Breast epithelium (tissue), 4 donors: Measurements from ENCODE around the gene ADARB2. TPM values are rescaled to one million over a fixed set of nuclear protein-coding genes. Genes with fewer than 3 reads are reported as not detected.

Experiments
- DNase-seq, 2 donors: peaks; one replicate each; pipeline ENCODE4 v3.0.0-alpha.2; 2019; ENCODE audit warnings: low spot score in 2 of 2
- H3K27ac ChIP-seq, 2 donors: fragments of 200-600 bp; sonication (generic) in 1 of 2; one replicate each; pipeline ENCODE4 v1.5.1; 2016 to 2019; ENCODE audit warnings: mild to moderate bottlenecking in 1 of 2
- H3K27me3 ChIP-seq, 2 donors: fragments of 200-600 bp; sonication (generic) in 1 of 2; one replicate each; pipeline versions ENCODE4 v1.5.1 to v1.6.0; 2017 to 2019; ENCODE audit warnings: control low read depth in 1 of 2, mild to moderate bottlenecking in 1 of 2
- H3K36me3 ChIP-seq: fragments of 200-600 bp; one replicate; pipeline ENCODE4 v1.5.1; 2019
- H3K4me1 ChIP-seq, 2 donors: fragments of 200-600 bp; sonication (generic); one replicate each; pipeline ENCODE4 v1.5.1; 2016 to 2019; ENCODE audit warnings: control low read depth in 1 of 2
- H3K4me3 ChIP-seq, 3 donors: fragments of 200-600 bp; sonication (generic); 1 replicate in 2 of 3; 2 replicates in 1 of 3; pipeline ENCODE4 v1.5.1; 2016 to 2019; ENCODE audit warnings: mild to moderate bottlenecking in 3 of 3, moderate library complexity in 2 of 3
- H3K9me3 ChIP-seq, 2 donors: fragments of 200-600 bp; sonication (generic) in 1 of 2; one replicate each; pipeline ENCODE4 v1.5.1; 2016 to 2019; ENCODE audit warnings: control low read depth in 1 of 2
- CTCF ChIP-seq, 3 donors: fragments of 450-650 bp; IDR thresholded peaks; one replicate each; pipeline ENCODE4 v1.5.1; 2016 to 2017; ENCODE audit warnings: antibody characterized with exemption in 3 of 3, mild to moderate bottlenecking in 3 of 3, moderate library complexity in 3 of 3
- POLR2A ChIP-seq: fragments of 450-650 bp; IDR thresholded peaks from one replicate; pipeline ENCODE4 v1.6.1; 2016; ENCODE audit warnings: antibody characterized with exemption, mild to moderate bottlenecking, moderate library complexity
- POLR2AphosphoS5 ChIP-seq, 3 donors: sonication (generic); formaldehyde crosslinking; IDR thresholded peaks; one replicate each; pipeline ENCODE4 v1.6.1; 2017; ENCODE audit warnings: antibody characterized with exemption in 3 of 3
- intact Hi-C: fragments of 100-400 bp; cut with DNase I; formaldehyde crosslinking; loops from one replicate; pipeline ENCODE4 v1.15.1; 2023; ENCODE audit warnings: low total_unique reads
- total RNA-seq, 3 donors: library from RNA; depleted of rRNA; stranded (reverse); fragments of >200 nt; gene quantifications; one replicate each; pipeline ENCODE4 v1.1.0, GENCODE V29; 2016

ADARB2 gene
- total RNA-seq, 3 donors from 2014 or later = 0.32 to 3.9 (median 2.0) TPM

DNA sequence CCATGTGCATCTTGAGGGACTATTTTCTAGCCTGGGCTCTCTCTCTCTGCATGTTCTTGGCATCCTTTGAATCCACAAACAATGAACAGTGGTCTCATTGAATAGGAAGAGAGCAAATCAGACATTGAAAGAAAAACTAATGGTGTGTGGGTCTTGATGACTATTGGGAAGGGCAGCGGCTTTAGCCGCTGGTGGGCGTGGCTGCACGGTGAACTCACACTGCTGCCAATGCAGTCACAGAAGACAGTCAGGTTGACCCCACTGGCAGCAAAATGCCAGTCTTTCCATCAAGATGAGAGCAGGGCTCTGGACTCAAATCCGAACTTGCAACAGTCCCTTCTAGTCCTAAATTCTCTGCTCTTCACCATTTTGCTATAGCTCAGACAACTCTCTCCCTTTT, 91.0 kb downstream of the ADARB2 start:
- Histone ChIP-seq H3K9me3 (no peaks in the 10 kb centered on the region), H3K36me3 (no peaks in the 10 kb centered on the region), H3K27me3 (peaks cover 0 to 42% of the 10 kb centered on the region in 2 donors), H3K4me1 (no peaks in the 10 kb centered on the region), H3K4me3 (no peak overlapping the region), H3K27ac (no peak overlapping the region)
- TF ChIP-seq CTCF (IDR thresholded peaks at IDR 0.05) (no peak), POLR2AphosphoS5 (IDR thresholded peaks at IDR 0.05) (no peak), POLR2A (no peak)
- intact Hi-C loops = no loop called here
- DNase-seq = no peak

DNA sequence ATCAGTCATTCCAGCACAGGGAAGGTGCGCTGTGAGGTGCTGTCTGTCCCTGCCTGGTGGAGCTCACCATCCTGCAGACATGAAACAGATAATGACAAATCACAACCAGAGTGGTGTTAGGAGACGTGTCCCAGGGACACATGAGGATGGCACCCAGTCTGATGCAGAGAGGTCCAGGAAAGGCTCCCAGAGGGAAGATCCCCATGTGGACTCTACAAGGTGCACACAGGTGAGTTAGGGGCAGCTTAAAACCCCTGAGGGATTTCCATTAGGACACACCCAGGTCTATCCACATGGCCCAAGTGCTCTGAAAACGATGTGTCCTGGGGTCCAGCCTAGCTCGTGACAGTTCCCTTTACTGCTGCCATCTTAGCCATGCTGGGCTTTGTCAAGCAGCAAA, 91.4 kb downstream of the ADARB2 start:
- intact Hi-C loops = no loop called here
- TF ChIP-seq POLR2AphosphoS5 (IDR thresholded peaks at IDR 0.05) = no peak
- TF ChIP-seq CTCF (IDR thresholded peaks at IDR 0.05) = no peak
- TF ChIP-seq POLR2A = no peak
- DNase-seq = no peak
- Histone ChIP-seq H3K27me3 (peaks cover 0 to 42% of the 10 kb centered on the region in 2 donors), H3K9me3 (no peaks in the 10 kb centered on the region), H3K36me3 (no peaks in the 10 kb centered on the region), H3K4me1 (no peaks in the 10 kb centered on the region), H3K4me3 (no peak overlapping the region), H3K27ac (no peak overlapping the region)

- intact Hi-C loops = no loop called here
- no peaks in the 10 kb centered on the region for H3K4me1 ChIP-seq
- no peak overlapping the region for H3K4me3 ChIP-seq
- TF ChIP-seq POLR2AphosphoS5 (IDR thresholded peaks at IDR 0.05) (no peak), POLR2A (no peak), CTCF (IDR thresholded peaks at IDR 0.05) (no peak)
- H3K27me3 ChIP-seq = peaks cover 0 to 35% of the 10 kb centered on the region in 2 donors
- H3K36me3 ChIP-seq = no peaks in the 10 kb centered on the region
- DNase-seq = peak in 1 of 2 donors; percentile 20
- H3K9me3 ChIP-seq = no peaks in the 10 kb centered on the region
- H3K27ac ChIP-seq = no peak overlapping the region
Measured at GRCh38 chr10:1644191-1644711, 93.1 kb downstream of the ADARB2 start.

GRCh38 chr10:1643908-1644179, 93.5 kb downstream of the ADARB2 start:
- no peak for DNase-seq
- TF ChIP-seq POLR2AphosphoS5 (IDR thresholded peaks at IDR 0.05) = no peak
- no peak for TF ChIP-seq POLR2A
- no peak for TF ChIP-seq CTCF (IDR thresholded peaks at IDR 0.05)
- H3K27me3 ChIP-seq = peaks cover 0 to 35% of the 10 kb centered on the region in 2 donors

GRCh38 chr10:1643161-1643907, 94.0 kb downstream of the ADARB2 start:
- DNase-seq = peak in 1 of 2 donors; percentile 28
- intact Hi-C loops = no loop called here
- no peaks in the 10 kb centered on the region for H3K36me3 ChIP-seq
- H3K4me3 ChIP-seq = no peak overlapping the region
- H3K4me1 ChIP-seq = no peaks in the 10 kb centered on the region
- no peak overlapping the region for H3K27ac ChIP-seq
- TF ChIP-seq POLR2AphosphoS5 (IDR thresholded peaks at IDR 0.05) (no peak), CTCF (IDR thresholded peaks at IDR 0.05) (no peak), POLR2A (no peak)
- H3K9me3 ChIP-seq = no peaks in the 10 kb centered on the region
- peaks cover 0 to 35% of the 10 kb centered on the region in 2 donors for H3K27me3 ChIP-seq

More at GRCh38 chr10:1643908-1644179, 93.5 kb downstream of the ADARB2 start:
- intact Hi-C loops = no loop called here
- no peaks in the 10 kb centered on the region for H3K4me1 ChIP-seq
- H3K27ac ChIP-seq = no peak overlapping the region
- no peaks in the 10 kb centered on the region for H3K9me3 ChIP-seq
- H3K4me3 ChIP-seq = no peak overlapping the region
- no peaks in the 10 kb centered on the region for H3K36me3 ChIP-seq
